GM04504 (cell line): Measurements from ENCODE around the gene RAVER2.

Experiments
- DNase-seq: peaks from one replicate; pipeline ENCODE4 v3.0.0-alpha.2; 2012; ENCODE audit warnings: low read depth

RAVER2 gene

GRCh38 chr1:64847666-64848065 lies 102.8 kb downstream of the RAVER2 start:
- no peak for DNase-seq

GRCh38 chr1:64848136-64848535 lies 103.3 kb downstream of the RAVER2 start:
- DNase-seq = no peak

- DNase-seq = no peak
Observed at GRCh38 chr1:64848803-64849202, 103.9 kb downstream of the RAVER2 start.

- DNase-seq = no peak
Observed at GRCh38 chr1:64849942-64850341, 105.1 kb downstream of the RAVER2 start.

- no peak for DNase-seq
Observed at GRCh38 chr1:64850846-64851245, 106.0 kb downstream of the RAVER2 start.

- no peak for DNase-seq
Observed at GRCh38 chr1:64851664-64852063, 106.8 kb downstream of the RAVER2 start.

- DNase-seq = no peak
Observed at GRCh38 chr1:64854674-64855073, 109.8 kb downstream of the RAVER2 start.

GRCh38 chr1:64855557-64855956 lies 110.7 kb downstream of the RAVER2 start:
- no peak for DNase-seq

- no peak for DNase-seq
Observed at GRCh38 chr1:64856553-64856952, 111.7 kb downstream of the RAVER2 start.

- DNase-seq = no peak
Observed at GRCh38 chr1:64857347-64857746, 112.5 kb downstream of the RAVER2 start.

GRCh38 chr1:64861611-64862010 lies 116.7 kb downstream of the RAVER2 start:
- DNase-seq = no peak

GRCh38 chr1:64864018-64864940 lies 119.4 kb downstream of the RAVER2 start:
- no peak for DNase-seq

- no peak for DNase-seq
Observed at GRCh38 chr1:64865105-64865757, 120.4 kb downstream of the RAVER2 start.

GRCh38 chr1:64866689-64867088 lies 121.8 kb downstream of the RAVER2 start:
- no peak for DNase-seq

- DNase-seq = no peak
Observed at GRCh38 chr1:64867266-64867665, 122.4 kb downstream of the RAVER2 start.

GRCh38 chr1:64871256-64871655 lies 126.4 kb downstream of the RAVER2 start:
- no peak for DNase-seq

- no peak for DNase-seq
Observed at GRCh38 chr1:64872067-64872466, 127.2 kb downstream of the RAVER2 start.

- no peak for DNase-seq
Observed at GRCh38 chr1:64873576-64873975, 128.7 kb downstream of the RAVER2 start.

- DNase-seq = no peak
Observed at GRCh38 chr1:64874666-64875065, 129.8 kb downstream of the RAVER2 start.

- DNase-seq = no peak
Observed at GRCh38 chr1:64875101-64875500, 130.2 kb downstream of the RAVER2 start.

GRCh38 chr1:64875606-64876005 lies 130.7 kb downstream of the RAVER2 start:
- DNase-seq = no peak

GRCh38 chr1:64877151-64877550 lies 132.3 kb downstream of the RAVER2 start:
- no peak for DNase-seq

GRCh38 chr1:64877598-64877997 lies 132.7 kb downstream of the RAVER2 start:
- DNase-seq = no peak
